HEK293 (cell line): Measurements from ENCODE around the gene GPS1.

ENCODE experiments used
- CTCF ChIA-PET: fragments of 350-600 bp; formaldehyde crosslinking; extraction: SDS; loops from one replicate; lab custom pipeline; 2021; ENCODE audit warnings: antibody characterized with exemption; lab: Yijun Ruan, JAX
- POLR2A ChIA-PET: fragments of 300-600 bp; formaldehyde crosslinking; extraction: SDS; loops from one replicate; lab custom pipeline; 2020; ENCODE audit warnings: antibody characterized with exemption, inconsistent platforms; lab: Yijun Ruan, JAX
- H3K27ac ChIP-seq: fragments of 200-500 bp; sonication (Bioruptor generic); 2 replicates; pipeline ENCODE4 v1.5.1; 2014; ENCODE audit warnings: low read depth, low read length, control low read depth, inconsistent platforms; ENCODE audit errors: extremely low read depth
- H3K36me3 ChIP-seq, 2 experiments: fragments of 200-500 bp in 1 of 2; sonication (Bioruptor generic) in 1 of 2; 1 replicate in 1 of 2; 2 replicates in 1 of 2; pipeline ENCODE4 v1.5.1; 2014 to 2017; ENCODE audit warnings: inconsistent platforms in 2 of 2, low read length in 2 of 2; ENCODE audit not compliant: control insufficient read depth in 2 of 2, insufficient read depth in 1 of 2
- H3K4me1 ChIP-seq: fragments of 200-500 bp; sonication (Bioruptor generic); 2 replicates; pipeline ENCODE4 v1.5.1; 2014; ENCODE audit warnings: mild to moderate bottlenecking, low read length, inconsistent platforms; ENCODE audit not compliant: control insufficient read depth, insufficient read depth
- H3K4me3 ChIP-seq: 2 replicates; pipeline ENCODE4 v1.5.1; 2011; ENCODE audit warnings: low read depth, mild to moderate bottlenecking, control low read depth, low read length, moderate library complexity
- H3K9me3 ChIP-seq: fragments of 200-500 bp; sonication (Bioruptor generic); 2 replicates; pipeline ENCODE4 v1.5.1; 2014; ENCODE audit warnings: low read depth, low read length, inconsistent platforms; ENCODE audit not compliant: control insufficient read depth, insufficient read depth
- FEZF1 ChIP-seq: fragments of 450-650 bp; formaldehyde crosslinking; IDR thresholded peaks from 2 replicates; pipeline ENCODE4 v1.5.1; 2016; ENCODE audit warnings: missing biosample characterization, missing genetic modification characterization
- IKZF3 ChIP-seq: fragments of 450-650 bp; IDR thresholded peaks from 2 replicates; pipeline ENCODE4 v1.5.0; 2018; ENCODE audit warnings: missing biosample characterization, mild to moderate bottlenecking, missing genetic modification characterization, moderate library complexity
- YY2 ChIP-seq: fragments of 450-650 bp; formaldehyde crosslinking; IDR thresholded peaks from 2 replicates; pipeline ENCODE4 v1.5.1; 2016; ENCODE audit warnings: missing biosample characterization, missing genetic modification characterization
- ZFHX2 ChIP-seq: fragments of 450-650 bp; formaldehyde crosslinking; conservative IDR thresholded peaks from 2 replicates; pipeline ENCODE4 v1.5.1; 2016; ENCODE audit warnings: missing biosample characterization, missing genetic modification characterization
- ZFP69B ChIP-seq: fragments of 450-650 bp; formaldehyde crosslinking; IDR thresholded peaks from 2 replicates; pipeline ENCODE4 v1.5.1; 2016; ENCODE audit warnings: missing biosample characterization, missing genetic modification characterization
- ZNF19 ChIP-seq: fragments of 450-650 bp; formaldehyde crosslinking; IDR thresholded peaks from 2 replicates; pipeline ENCODE4; 2016; ENCODE audit warnings: missing biosample characterization, missing genetic modification characterization, low read depth
- ZNF302 ChIP-seq: fragments of 450-650 bp; formaldehyde crosslinking; IDR thresholded peaks from 2 replicates; pipeline ENCODE4 v1.5.1; 2016; ENCODE audit warnings: missing biosample characterization, missing genetic modification characterization, low read depth
- ZNF530 ChIP-seq: fragments of 450-650 bp; formaldehyde crosslinking; IDR thresholded peaks from 2 replicates; pipeline ENCODE4 v1.5.1; 2016; ENCODE audit warnings: low read depth, missing biosample characterization, missing genetic modification characterization
- ZNF548 ChIP-seq: fragments of 450-650 bp; formaldehyde crosslinking; IDR thresholded peaks from 2 replicates; pipeline ENCODE4 v1.5.1; 2016; ENCODE audit warnings: missing biosample characterization, missing genetic modification characterization
- ZNF585B ChIP-seq: fragments of 450-650 bp; formaldehyde crosslinking; IDR thresholded peaks from 2 replicates; pipeline ENCODE4 v1.5.1; 2016; ENCODE audit warnings: missing biosample characterization, missing genetic modification characterization
- ZNF623 ChIP-seq: fragments of 450-650 bp; formaldehyde crosslinking; IDR thresholded peaks from 2 replicates; pipeline ENCODE4 v1.5.1; 2016; ENCODE audit warnings: missing biosample characterization, missing genetic modification characterization
- ZNF660 ChIP-seq: fragments of 450-650 bp; IDR thresholded peaks from 2 replicates; pipeline ENCODE4 v1.5.1; 2018; ENCODE audit warnings: missing biosample characterization, mild to moderate bottlenecking, missing genetic modification characterization
- ZNF768 ChIP-seq: fragments of 450-650 bp; formaldehyde crosslinking; IDR thresholded peaks from 2 replicates; pipeline ENCODE4 v1.5.1; 2018; ENCODE audit warnings: missing biosample characterization, mild to moderate bottlenecking, missing genetic modification characterization
- ZNF776 ChIP-seq: fragments of 450-650 bp; formaldehyde crosslinking; IDR thresholded peaks from 2 replicates; pipeline ENCODE4 v1.5.0; 2017; ENCODE audit warnings: missing biosample characterization, missing genetic modification characterization, borderline replicate concordance
- TF ChIP-seq, protein P1 (sequence below): fragments of 450-650 bp; formaldehyde crosslinking; IDR thresholded peaks from 2 replicates; pipeline ENCODE4 v1.5.0; 2017; ENCODE audit warnings: missing biosample characterization, missing genetic modification characterization, borderline replicate concordance
- TF ChIP-seq, protein P2 (sequence below): fragments of 450-650 bp; formaldehyde crosslinking; IDR thresholded peaks from 2 replicates; pipeline ENCODE4 v1.5.1; 2016; ENCODE audit warnings: missing biosample characterization, missing genetic modification characterization
- TF ChIP-seq, protein P3 (sequence below): fragments of 450-650 bp; formaldehyde crosslinking; IDR thresholded peaks from 2 replicates; pipeline ENCODE4 v1.5.1; 2016; ENCODE audit warnings: missing biosample characterization, missing genetic modification characterization
- TF ChIP-seq, protein P4 (sequence below): fragments of 450-650 bp; formaldehyde crosslinking; IDR thresholded peaks from 2 replicates; pipeline ENCODE4 v1.5.1; 2017; ENCODE audit warnings: missing biosample characterization, mild to moderate bottlenecking, missing genetic modification characterization, moderate library complexity

Gene GPS1

DNA sequence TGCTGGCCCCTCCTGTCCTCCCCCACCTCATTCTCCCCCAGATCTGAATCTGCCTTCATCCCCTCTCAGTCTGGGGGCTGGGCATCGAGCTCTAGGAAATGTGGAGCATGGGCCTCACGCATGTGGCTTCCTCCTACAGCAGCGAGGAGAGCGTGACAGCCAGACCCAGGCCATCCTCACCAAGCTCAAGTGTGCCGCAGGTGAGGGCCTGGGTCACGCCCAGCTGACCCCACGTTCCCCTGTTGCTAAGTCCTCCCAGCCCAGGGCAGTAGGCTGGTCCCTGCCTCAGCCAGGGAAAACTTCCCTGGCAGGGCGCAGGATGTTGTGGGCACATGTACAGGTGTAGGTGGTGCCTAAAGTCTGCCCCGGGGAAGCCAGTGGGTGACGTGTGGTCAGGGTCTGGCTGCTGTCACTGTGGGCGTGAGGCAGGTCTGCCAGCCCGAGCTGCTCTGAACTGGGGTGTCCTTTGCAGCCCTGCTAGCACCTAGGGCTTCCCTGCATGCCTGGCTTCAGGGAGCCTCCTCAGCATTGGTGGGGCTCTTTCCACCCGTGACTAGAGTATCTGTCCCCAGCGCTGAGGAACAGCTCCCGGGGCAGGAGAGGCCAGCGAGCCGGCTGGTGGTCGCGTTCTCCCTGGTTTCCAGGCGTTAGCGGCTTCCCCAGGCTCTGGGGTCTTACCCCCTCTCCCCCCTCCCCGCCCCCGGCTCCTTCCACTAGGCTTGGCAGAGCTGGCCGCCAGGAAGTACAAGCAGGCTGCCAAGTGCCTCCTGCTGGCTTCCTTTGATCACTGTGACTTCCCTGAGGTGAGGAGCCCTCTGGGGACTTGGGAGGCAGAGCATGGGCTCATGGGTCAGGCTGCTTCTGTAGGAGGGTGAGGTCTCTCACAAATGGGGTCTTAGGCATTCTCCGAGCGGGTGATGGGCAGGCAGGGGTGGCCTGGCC is 3.6 kb downstream of the GPS1 start (continued):
- TF ChIP-seq, protein P1, sequence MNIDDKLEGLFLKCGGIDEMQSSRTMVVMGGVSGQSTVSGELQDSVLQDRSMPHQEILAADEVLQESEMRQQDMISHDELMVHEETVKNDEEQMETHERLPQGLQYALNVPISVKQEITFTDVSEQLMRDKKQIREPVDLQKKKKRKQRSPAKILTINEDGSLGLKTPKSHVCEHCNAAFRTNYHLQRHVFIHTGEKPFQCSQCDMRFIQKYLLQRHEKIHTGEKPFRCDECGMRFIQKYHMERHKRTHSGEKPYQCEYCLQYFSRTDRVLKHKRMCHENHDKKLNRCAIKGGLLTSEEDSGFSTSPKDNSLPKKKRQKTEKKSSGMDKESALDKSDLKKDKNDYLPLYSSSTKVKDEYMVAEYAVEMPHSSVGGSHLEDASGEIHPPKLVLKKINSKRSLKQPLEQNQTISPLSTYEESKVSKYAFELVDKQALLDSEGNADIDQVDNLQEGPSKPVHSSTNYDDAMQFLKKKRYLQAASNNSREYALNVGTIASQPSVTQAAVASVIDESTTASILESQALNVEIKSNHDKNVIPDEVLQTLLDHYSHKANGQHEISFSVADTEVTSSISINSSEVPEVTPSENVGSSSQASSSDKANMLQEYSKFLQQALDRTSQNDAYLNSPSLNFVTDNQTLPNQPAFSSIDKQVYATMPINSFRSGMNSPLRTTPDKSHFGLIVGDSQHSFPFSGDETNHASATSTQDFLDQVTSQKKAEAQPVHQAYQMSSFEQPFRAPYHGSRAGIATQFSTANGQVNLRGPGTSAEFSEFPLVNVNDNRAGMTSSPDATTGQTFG, result no peak
- TF ChIP-seq ZNF530 (tag by site-specific recombination) (no peak), ZNF776 (tag by site-specific recombination) (no peak), ZNF585B (tag by site-specific recombination) (no peak), ZNF623 (tag by site-specific recombination) (no peak), YY2 (no peak), ZNF548 (no peak), ZNF660 (no peak), ZFP69B (tag by site-specific recombination) (no peak), ZFHX2 (tag by site-specific recombination) (peak; percentile 86), IKZF3 (tag by site-specific recombination) (0 out of 2 replicates have a peak, but pooled peaks have one; percentile 37), ZNF768 (tag by site-specific recombination) (no peak), FEZF1 (tag by site-specific recombination) (0 out of 2 replicates have a peak, but pooled peaks have one; percentile 11), ZNF19 (tag by site-specific recombination) (no peak)
- TF ChIP-seq, protein P2, sequence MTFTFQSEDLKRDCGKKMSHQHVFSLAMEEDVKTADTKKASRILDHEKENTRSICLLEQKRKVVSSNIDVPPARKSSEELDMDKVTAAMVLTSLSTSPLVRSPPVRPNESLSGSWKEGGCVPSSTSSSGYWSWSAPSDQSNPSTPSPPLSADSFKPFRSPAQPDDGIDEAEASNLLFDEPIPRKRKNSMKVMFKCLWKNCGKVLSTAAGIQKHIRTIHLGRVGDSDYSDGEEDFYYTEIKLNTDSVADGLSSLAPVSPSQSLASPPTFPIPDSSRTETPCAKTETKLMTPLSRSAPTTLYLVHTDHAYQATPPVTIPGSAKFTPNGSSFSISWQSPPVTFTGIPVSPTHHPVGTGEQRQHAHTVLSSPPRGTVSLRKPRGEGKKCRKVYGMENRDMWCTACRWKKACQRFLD (tag by site-specific recombination), result no peak
- TF ChIP-seq, protein P3, sequence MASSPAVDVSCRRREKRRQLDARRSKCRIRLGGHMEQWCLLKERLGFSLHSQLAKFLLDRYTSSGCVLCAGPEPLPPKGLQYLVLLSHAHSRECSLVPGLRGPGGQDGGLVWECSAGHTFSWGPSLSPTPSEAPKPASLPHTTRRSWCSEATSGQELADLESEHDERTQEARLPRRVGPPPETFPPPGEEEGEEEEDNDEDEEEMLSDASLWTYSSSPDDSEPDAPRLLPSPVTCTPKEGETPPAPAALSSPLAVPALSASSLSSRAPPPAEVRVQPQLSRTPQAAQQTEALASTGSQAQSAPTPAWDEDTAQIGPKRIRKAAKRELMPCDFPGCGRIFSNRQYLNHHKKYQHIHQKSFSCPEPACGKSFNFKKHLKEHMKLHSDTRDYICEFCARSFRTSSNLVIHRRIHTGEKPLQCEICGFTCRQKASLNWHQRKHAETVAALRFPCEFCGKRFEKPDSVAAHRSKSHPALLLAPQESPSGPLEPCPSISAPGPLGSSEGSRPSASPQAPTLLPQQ (tag by site-specific recombination), result no peak
- TF ChIP-seq, protein P4, sequence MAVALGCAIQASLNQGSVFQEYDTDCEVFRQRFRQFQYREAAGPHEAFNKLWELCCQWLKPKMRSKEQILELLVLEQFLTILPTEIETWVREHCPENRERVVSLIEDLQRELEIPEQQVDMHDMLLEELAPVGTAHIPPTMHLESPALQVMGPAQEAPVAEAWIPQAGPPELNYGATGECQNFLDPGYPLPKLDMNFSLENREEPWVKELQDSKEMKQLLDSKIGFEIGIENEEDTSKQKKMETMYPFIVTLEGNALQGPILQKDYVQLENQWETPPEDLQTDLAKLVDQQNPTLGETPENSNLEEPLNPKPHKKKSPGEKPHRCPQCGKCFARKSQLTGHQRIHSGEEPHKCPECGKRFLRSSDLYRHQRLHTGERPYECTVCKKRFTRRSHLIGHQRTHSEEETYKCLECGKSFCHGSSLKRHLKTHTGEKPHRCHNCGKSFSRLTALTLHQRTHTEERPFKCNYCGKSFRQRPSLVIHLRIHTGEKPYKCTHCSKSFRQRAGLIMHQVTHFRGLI (tag by site-specific recombination), result no peak

DNA sequence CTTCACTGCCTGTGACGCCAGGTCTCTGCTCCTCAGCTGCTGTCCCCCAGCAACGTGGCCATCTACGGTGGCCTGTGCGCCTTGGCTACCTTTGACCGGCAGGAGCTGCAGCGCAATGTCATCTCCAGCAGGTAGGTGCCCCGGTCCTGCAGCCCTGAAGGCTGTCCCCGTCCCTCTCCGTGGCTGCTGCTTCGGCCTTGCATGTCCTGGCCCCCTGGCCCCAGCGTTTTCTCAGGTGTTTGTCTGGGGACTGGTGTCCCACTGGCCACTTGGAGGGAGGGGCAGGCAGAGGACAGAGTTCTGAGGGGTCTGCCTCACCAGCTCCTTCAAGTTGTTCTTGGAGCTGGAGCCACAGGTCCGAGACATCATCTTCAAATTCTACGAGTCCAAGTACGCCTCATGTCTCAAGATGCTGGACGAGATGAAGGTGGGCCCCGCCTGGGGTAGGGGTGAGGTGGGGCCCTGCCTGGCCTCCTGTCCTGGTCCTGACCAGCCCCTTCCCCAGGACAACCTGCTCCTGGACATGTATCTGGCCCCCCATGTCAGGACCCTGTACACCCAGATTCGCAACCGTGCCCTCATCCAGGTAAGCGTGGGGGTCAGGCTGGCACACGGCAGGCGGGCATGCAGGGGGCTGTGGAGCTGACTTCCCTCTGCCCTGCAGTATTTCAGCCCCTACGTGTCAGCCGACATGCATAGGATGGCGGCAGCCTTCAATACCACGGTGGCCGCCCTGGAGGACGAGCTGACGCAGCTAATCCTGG is 4.4 kb downstream of the GPS1 start:
- H3K4me3 ChIP-seq, result no peak overlapping the region
- no peaks in the 10 kb centered on the region for H3K9me3 ChIP-seq
- TF ChIP-seq, protein P3 (tag by site-specific recombination), result peak; percentile 87
- no peak for TF ChIP-seq ZNF302 (tag by site-specific recombination)
- peak; percentile 93 for TF ChIP-seq ZFP69B (tag by site-specific recombination)
- ChIA-PET CTCF (interaction anchor here (0.9 to 1.7 kb wide), 3 partner anchors 14 to 26 kb away, joined by 4 to 9 read pairs (median 5); partner anchors contain the start of gene DCXR), POLR2A (interaction anchor here (0.6 to 14.2 kb wide), 8 partner anchors 10 to 481 kb away, joined by 3 to 96 read pairs (median 4); partner anchors contain the start of genes DCXR and RAC3)
- H3K36me3 ChIP-seq, result peaks cover 3 to 82% of the 10 kb centered on the region in 2 experiments; a peak in 2 of 3 replicates
- peak overlapping the region; percentile 64 for H3K27ac ChIP-seq
- peaks cover 4% of the 10 kb centered on the region; the same call in 1 of the 2 replicates for H3K4me1 ChIP-seq
